ENCODE results near the gene ATP2A3.
A peak's percentile ranks its signal among the peaks of the same experiment; 100 is the strongest.

ATP2A3 gene

GRCh38 chr17:3914312-3914670, 49.9 kb downstream of the ATP2A3 start:
- no peak for TF ChIP-seq JUND (IDR thresholded peaks at IDR 0.05; ENCODE audit: low read depth)
- in situ Hi-C loops (cut with HindIII; ENCODE audit: low pct_unique_long_range_greater_than_20kb, low sequenced_read_pairs), result no loop called here
- DNase-seq (ENCODE audit: low read depth in 1 of 2, low spot score in 1 of 2), result no peak

GRCh38 chr17:3913531-3914311, 50.5 kb downstream of the ATP2A3 start:
- in situ Hi-C loops (cut with HindIII; ENCODE audit: low pct_unique_long_range_greater_than_20kb, low sequenced_read_pairs), result no loop called here
- peak; percentile 69 to 74 for DNase-seq (ENCODE audit: low read depth in 1 of 2, low spot score in 1 of 2)
- TF ChIP-seq JUND (IDR thresholded peaks at IDR 0.05; ENCODE audit: low read depth), result no peak

DNA sequence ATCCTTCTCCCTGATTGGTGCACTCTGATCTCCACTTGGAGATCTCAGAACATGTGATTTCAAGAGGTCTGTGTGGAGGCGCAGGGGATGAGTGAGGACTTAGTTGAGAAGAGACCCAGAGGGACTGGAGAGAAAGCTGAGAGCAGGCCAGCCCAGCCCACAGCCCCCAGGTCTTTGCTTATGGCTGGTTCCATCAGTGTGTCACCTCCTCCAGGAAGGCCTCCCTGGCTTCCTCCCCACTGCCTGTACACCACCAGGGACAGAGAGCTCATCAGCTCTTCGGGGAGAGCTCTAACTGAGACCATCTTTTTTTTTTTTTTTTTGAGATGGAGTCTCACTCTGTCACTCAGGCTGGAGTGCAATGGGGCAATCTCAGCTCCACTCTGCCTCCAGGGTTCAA, 51.4 kb downstream of the ATP2A3 start:
- no peak for DNase-seq (ENCODE audit: low read depth in 1 of 2, low spot score in 1 of 2)
- in situ Hi-C loops (cut with HindIII; ENCODE audit: low pct_unique_long_range_greater_than_20kb, low sequenced_read_pairs), result no loop called here
- no peak for TF ChIP-seq JUND (IDR thresholded peaks at IDR 0.05; ENCODE audit: low read depth)

DNA sequence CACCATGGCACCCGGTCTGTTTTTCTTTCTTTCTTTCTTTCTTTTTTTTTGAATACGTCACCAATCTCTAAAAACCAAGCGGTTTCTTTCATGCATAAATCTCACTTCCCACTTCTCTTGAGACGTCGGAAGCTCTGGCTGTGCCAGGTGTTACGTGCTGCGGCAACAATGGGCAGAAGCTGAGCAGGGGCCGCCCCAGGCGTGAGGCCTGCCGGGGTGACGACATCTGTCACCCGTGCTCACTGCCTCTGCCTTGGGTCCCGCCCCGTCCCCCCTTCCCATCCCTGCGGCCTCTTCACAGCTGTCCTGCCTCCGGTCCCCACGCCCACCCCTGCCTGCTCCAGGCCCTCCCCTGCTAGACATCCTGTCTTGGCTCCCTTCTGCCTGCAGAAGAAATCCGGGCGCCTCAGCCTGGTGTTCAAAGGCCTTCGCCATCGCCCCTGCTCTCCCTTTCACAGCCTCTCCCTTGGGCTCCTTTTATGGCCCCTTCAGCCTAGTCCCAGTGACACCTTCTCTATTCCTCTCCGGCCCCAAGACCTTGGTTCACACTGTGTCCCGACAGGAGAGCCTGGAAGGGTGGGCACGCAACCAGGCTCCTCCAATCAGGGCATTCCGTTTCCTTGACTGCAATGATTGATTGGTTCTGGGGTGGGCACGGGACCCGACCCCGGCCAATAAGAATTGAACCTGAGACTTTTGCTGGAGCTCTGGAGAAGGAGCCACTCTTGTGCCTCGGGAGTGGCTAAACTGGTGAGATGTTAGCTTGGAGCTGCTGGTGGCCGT, 52.8 kb downstream of the ATP2A3 start:
- in situ Hi-C loops (cut with HindIII; ENCODE audit: low pct_unique_long_range_greater_than_20kb, low sequenced_read_pairs), result no loop called here
- TF ChIP-seq JUND (IDR thresholded peaks at IDR 0.05; ENCODE audit: low read depth), result no peak
- no peak for DNase-seq (ENCODE audit: low read depth in 1 of 2, low spot score in 1 of 2)

GRCh38 chr17:3910420-3911270, 53.6 kb downstream of the ATP2A3 start:
- in situ Hi-C loops (cut with HindIII; ENCODE audit: low pct_unique_long_range_greater_than_20kb, low sequenced_read_pairs), result no loop called here
- DNase-seq (ENCODE audit: low read depth in 1 of 2, low spot score in 1 of 2), result no peak
- TF ChIP-seq JUND (IDR thresholded peaks at IDR 0.05; ENCODE audit: low read depth), result no peak

- no peak for TF ChIP-seq JUND (IDR thresholded peaks at IDR 0.05; ENCODE audit: low read depth)
- in situ Hi-C loops (cut with HindIII; ENCODE audit: low pct_unique_long_range_greater_than_20kb, low sequenced_read_pairs), result no loop called here
- DNase-seq (ENCODE audit: low read depth in 1 of 2, low spot score in 1 of 2), result no peak
Observed at GRCh38 chr17:3909257-3909656, 55.0 kb downstream of the ATP2A3 start.

DNA sequence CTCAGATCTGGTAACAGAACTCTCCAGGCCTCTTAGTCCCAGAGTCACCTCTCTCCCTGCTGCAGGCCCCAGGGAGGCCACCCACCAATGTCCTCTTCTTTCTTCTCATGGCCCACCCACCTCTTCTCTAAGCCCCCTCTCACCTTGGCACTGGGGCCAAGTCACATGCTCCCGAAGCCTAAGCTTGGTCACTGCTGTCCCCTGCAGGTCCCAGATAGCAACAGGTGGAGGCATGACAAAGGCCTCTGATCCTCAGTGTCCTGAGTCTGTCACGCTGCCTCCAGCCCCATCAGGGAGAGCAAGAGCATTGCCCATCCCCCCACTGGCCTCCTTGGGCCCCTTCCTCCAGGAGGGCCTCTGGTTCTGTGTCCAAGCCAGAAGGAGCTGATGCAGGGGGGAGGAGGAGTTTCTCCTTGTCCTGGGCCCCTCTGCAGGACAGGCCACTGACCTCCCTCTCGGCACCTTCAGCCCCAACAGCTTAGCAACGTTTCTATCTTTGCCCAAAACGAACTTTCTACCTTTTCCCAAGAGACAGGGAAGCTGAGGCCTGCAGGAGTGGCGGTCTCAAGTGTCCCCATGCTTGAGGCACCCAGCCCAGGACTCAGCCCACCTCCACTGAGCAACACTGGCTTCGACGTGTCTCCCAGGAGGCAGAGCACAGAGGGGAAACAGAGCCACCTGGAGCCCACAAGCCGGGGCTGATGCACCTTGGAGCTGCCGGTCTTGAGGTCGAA, 56.6 kb downstream of the ATP2A3 start:
- TF ChIP-seq JUND (IDR thresholded peaks at IDR 0.05; ENCODE audit: low read depth), result no peak
- in situ Hi-C loops (cut with HindIII; ENCODE audit: low pct_unique_long_range_greater_than_20kb, low sequenced_read_pairs), result no loop called here
- peak in 1 of 2 experiments; percentile 49 for DNase-seq (ENCODE audit: low read depth in 1 of 2, low spot score in 1 of 2)

DNA sequence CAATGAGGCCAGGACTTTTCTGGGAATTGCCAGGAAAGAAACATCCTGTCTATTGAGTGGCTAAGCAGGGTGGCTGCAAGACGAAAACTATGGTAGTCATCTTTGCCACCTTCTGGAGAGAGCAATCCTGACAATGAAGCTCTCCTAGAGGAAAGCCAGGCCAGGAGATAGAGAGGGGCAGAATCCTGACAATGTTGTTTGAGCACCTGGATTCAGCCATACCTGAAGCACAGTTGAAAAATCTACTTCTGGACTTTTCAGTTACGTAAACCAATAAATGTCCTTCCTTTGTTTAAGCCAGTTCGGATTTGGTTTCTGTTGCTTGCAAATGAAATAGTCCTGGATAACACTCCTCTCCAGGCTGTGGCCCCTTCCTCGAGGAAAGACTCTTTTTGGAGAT, 57.4 kb downstream of the ATP2A3 start:
- DNase-seq (ENCODE audit: low read depth in 1 of 2, low spot score in 1 of 2), result no peak
- TF ChIP-seq JUND (IDR thresholded peaks at IDR 0.05; ENCODE audit: low read depth), result no peak
- in situ Hi-C loops (cut with HindIII; ENCODE audit: low pct_unique_long_range_greater_than_20kb, low sequenced_read_pairs), result no loop called here

- in situ Hi-C loops (cut with HindIII; ENCODE audit: low pct_unique_long_range_greater_than_20kb, low sequenced_read_pairs), result no loop called here
- no peak for TF ChIP-seq JUND (IDR thresholded peaks at IDR 0.05; ENCODE audit: low read depth)
- DNase-seq (ENCODE audit: low read depth in 1 of 2, low spot score in 1 of 2), result no peak
Observed at GRCh38 chr17:3905017-3905520, 59.2 kb downstream of the ATP2A3 start.

DNA sequence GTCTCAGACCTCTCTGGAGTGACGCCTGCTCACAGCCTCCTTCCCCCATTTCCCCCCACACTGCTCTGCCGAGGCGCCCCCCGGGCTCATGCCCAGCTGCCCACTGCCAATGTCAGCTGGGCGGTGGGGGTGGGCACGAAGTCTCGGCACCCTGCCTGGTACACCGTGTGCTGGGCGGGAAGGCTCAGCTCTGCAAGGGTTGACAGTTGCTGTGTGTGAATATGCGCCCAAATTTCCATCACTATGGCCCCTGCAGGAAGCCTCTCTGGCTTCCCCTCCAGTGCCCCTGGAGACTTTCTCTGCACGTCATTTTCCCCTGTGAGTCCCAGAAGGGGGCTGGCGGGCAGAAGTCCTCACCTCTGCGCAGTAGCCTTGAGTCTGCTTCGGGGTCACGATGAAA, 59.7 kb downstream of the ATP2A3 start:
- in situ Hi-C loops (cut with HindIII; ENCODE audit: low pct_unique_long_range_greater_than_20kb, low sequenced_read_pairs), result no loop called here
- TF ChIP-seq JUND (IDR thresholded peaks at IDR 0.05; ENCODE audit: low read depth), result no peak

GRCh38 chr17:3903881-3904290, 60.4 kb downstream of the ATP2A3 start:
- in situ Hi-C loops (cut with HindIII; ENCODE audit: low pct_unique_long_range_greater_than_20kb, low sequenced_read_pairs), result no loop called here
- TF ChIP-seq JUND (IDR thresholded peaks at IDR 0.05; ENCODE audit: low read depth), result no peak
- DNase-seq (ENCODE audit: low read depth in 1 of 2, low spot score in 1 of 2), result no peak

More for the DNA sequence above, 59.7 kb downstream of the ATP2A3 start:
- DNase-seq (ENCODE audit: low read depth in 1 of 2, low spot score in 1 of 2), result no peak

All from T47D (cell line).